GM13977 (cell line): ENCODE measurements around the gene RAB6A.

Experiments
- DNase-seq: peaks from one replicate; pipeline ENCODE4 v3.0.0; 2012; ENCODE audit warnings: low spot score
- CTCF ChIP-seq: IDR thresholded peaks from 2 replicates; pipeline ENCODE4 v1.5.1; 2012; ENCODE audit warnings: mild to moderate bottlenecking, control low read depth; ENCODE audit not compliant: insufficient read depth; ENCODE audit errors: extremely low read depth, missing control alignments
- in situ Hi-C: fragments of 300-500 bp; cut with MboI; formaldehyde crosslinking; loops from one replicate; pipeline ENCODE4 v1.12.0; 2022; ENCODE audit warnings: low sequenced_read_pairs, low pct_unique_long_range_greater_than_20kb, mixed read lengths, inconsistent platforms; ENCODE audit not compliant: unreplicated experiment

The RAB6A gene

GRCh38 chr11:73729594-73730206 is 31.2 kb downstream of the RAB6A start:
- peak; percentile 13 for TF ChIP-seq CTCF
- no peak for DNase-seq
- in situ Hi-C loops = no loop called here

- no peak for DNase-seq
- no peak for TF ChIP-seq CTCF
- in situ Hi-C loops = no loop called here
Measured at GRCh38 chr11:73728000-73728399, 32.9 kb downstream of the RAB6A start.

GRCh38 chr11:73726825-73727224 is 34.0 kb downstream of the RAB6A start:
- DNase-seq = no peak
- in situ Hi-C loops = no loop called here
- TF ChIP-seq CTCF = no peak

- no peak for TF ChIP-seq CTCF
- in situ Hi-C loops = no loop called here
- no peak for DNase-seq
Measured at GRCh38 chr11:73717136-73717535, 43.7 kb downstream of the RAB6A start.

GRCh38 chr11:73716153-73717056 is 44.5 kb downstream of the RAB6A start:
- TF ChIP-seq CTCF = no peak
- in situ Hi-C loops = no loop called here
- DNase-seq = peak; percentile 30

- DNase-seq = no peak
- in situ Hi-C loops = no loop called here
- TF ChIP-seq CTCF = no peak
Measured at GRCh38 chr11:73715541-73715940, 45.3 kb downstream of the RAB6A start.
